ENCODE results near the gene CRIM1. TPM values are rescaled to one million over a fixed set of nuclear protein-coding genes. Genes with fewer than 3 reads are reported as not detected.

Gene CRIM1
- total RNA-seq, 2 experiments from 2014 or later: 3.9 to 5.2 TPM

GRCh38 chr2:36493306-36493705 lies 137.7 kb downstream of the CRIM1 start:
- Mint-ChIP-seq H3K9me3 (ENCODE audit: low read depth) (no peaks in the 10 kb centered on the region), H3K27ac (no peak overlapping the region), H3K4me1 (no peaks in the 10 kb centered on the region), H3K27me3 (no peaks in the 10 kb centered on the region), H3K4me3 (no peak overlapping the region), H3K36me3 (ENCODE audit: low read depth) (no peaks in the 10 kb centered on the region)
- ATAC-seq (no peak), DNase-seq (no peak)
- POLR2A ChIA-PET: no interaction called here
- intact Hi-C loops (cut with DNase I, micrococcal nuclease): no loop called here
- CTCF ChIA-PET: interaction anchor here (1.0 kb wide), 1 partner anchor 36 kb away, joined by 3 read pairs; no protein-coding TSS in a partner anchor

DNA sequence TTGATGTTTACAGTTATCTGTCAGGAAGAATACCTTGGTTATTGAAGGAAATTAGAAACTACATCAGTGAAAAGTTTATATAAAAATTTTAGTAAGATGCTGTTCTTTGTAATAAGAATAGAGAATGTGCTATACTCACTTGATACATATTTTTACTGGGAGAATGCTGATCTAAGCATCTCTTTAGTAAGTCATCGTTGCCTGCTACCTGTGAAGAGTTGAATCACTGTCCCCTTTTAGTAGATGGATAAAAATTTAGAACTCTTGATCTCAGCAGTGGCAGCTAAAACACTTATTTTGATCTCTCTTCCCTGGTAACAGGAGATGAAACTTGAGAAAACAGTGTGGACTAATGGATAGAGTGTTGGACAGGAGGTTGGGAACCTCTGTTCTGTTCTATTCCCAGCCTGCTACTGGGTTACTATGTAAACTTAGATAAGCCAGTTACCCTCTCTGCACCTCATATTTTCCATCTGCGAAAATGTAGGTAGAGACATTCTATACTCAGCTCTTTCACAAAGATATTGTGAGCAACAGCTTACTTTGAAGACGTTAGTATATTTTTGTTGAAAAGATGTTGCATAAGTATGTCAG lies 142.1 kb downstream of the CRIM1 start:
- H3K27ac Mint-ChIP-seq: no peak overlapping the region
- no peak overlapping the region for H3K4me3 Mint-ChIP-seq
- intact Hi-C loops (cut with DNase I, micrococcal nuclease): no loop called here
- ATAC-seq (no peak), DNase-seq (no peak)
- no peaks in the 10 kb centered on the region for H3K27me3 Mint-ChIP-seq
- no peaks in the 10 kb centered on the region for H3K9me3 Mint-ChIP-seq (ENCODE audit: low read depth)
- no peaks in the 10 kb centered on the region for H3K4me1 Mint-ChIP-seq
- no peaks in the 10 kb centered on the region for H3K36me3 Mint-ChIP-seq (ENCODE audit: low read depth)
- CTCF ChIA-PET: interaction anchor here (1.9 kb wide), 1 partner anchor 9 kb away, joined by 4 read pairs; no protein-coding TSS in a partner anchor
- POLR2A ChIA-PET: no interaction called here

DNA sequence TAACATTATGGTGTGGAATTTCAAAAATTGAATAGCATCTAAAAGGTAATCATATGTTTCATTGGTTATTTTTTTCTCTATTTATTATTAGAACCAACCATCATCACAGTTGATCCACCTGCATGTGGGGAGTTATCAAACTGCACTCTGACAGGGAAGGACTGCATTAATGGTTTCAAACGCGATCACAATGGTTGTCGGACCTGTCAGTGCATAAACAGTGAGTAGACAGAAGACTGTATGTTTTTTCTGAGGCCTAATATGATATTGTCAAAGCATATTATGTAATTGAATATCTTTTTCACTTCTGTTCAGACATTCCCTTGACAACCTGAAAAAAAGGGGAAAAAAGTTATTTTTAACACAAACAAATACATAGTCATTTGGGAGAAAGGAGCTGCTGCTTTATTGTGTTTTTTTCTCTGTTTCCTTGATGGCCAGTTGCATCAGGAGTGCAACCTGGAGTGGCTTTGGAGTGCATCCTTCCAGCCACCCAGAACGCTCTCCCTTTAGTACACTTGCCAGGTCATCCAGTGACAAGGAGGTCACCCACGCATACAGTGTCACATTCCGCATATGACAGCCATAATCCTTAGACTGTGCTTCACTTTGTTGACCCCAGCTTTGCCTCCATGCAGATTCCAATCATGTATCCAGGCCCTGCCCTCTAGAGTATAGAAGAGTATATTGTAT lies 143.7 kb downstream of the CRIM1 start:
- ChIA-PET POLR2A (no interaction called here), CTCF (interaction anchor here (1.1 kb wide), 1 partner anchor 526 kb away, joined by 4 read pairs; no protein-coding TSS in a partner anchor)
- no peaks in the 10 kb centered on the region for H3K27me3 Mint-ChIP-seq
- H3K4me3 Mint-ChIP-seq: no peak overlapping the region
- no peaks in the 10 kb centered on the region for H3K36me3 Mint-ChIP-seq (ENCODE audit: low read depth)
- DNase-seq: no peak
- H3K9me3 Mint-ChIP-seq (ENCODE audit: low read depth): no peaks in the 10 kb centered on the region
- ATAC-seq: no peak
- intact Hi-C loops (cut with DNase I, micrococcal nuclease): no loop called here
- H3K4me1 Mint-ChIP-seq: no peaks in the 10 kb centered on the region
- no peak overlapping the region for H3K27ac Mint-ChIP-seq

GRCh38 chr2:36500072-36500471 lies 144.5 kb downstream of the CRIM1 start:
- DNase-seq: no peak
- no peak for ATAC-seq
- Mint-ChIP-seq H3K27me3 (no peaks in the 10 kb centered on the region), H3K27ac (no peak overlapping the region), H3K36me3 (ENCODE audit: low read depth) (no peaks in the 10 kb centered on the region), H3K4me1 (no peaks in the 10 kb centered on the region), H3K9me3 (ENCODE audit: low read depth) (no peaks in the 10 kb centered on the region), H3K4me3 (no peak overlapping the region)
- CTCF ChIA-PET: interaction anchor here (0.6 to 1.1 kb wide), 3 partner anchors 64 to 527 kb away, joined by 3 to 4 read pairs (median 3); no protein-coding TSS in a partner anchor
- POLR2A ChIA-PET: no interaction called here
- intact Hi-C loops (cut with DNase I, micrococcal nuclease): no loop called here

GRCh38 chr2:36502081-36502480 lies 146.5 kb downstream of the CRIM1 start:
- ChIA-PET CTCF (interaction anchor here (0.7 kb wide), 1 partner anchor 355 kb away, joined by 4 read pairs; no protein-coding TSS in a partner anchor), POLR2A (no interaction called here)
- DNase-seq (no peak), ATAC-seq (no peak)
- Mint-ChIP-seq H3K27ac (no peak overlapping the region), H3K9me3 (ENCODE audit: low read depth) (no peaks in the 10 kb centered on the region), H3K27me3 (no peaks in the 10 kb centered on the region), H3K4me1 (no peaks in the 10 kb centered on the region), H3K36me3 (ENCODE audit: low read depth) (no peaks in the 10 kb centered on the region), H3K4me3 (no peak overlapping the region)
- intact Hi-C loops (cut with DNase I, micrococcal nuclease): no loop called here

GRCh38 chr2:36507408-36507812 lies 151.8 kb downstream of the CRIM1 start:
- no peak overlapping the region for H3K27ac Mint-ChIP-seq
- no peaks in the 10 kb centered on the region for H3K9me3 Mint-ChIP-seq (ENCODE audit: low read depth)
- CTCF ChIA-PET: interaction anchor here (1.6 kb wide), 1 partner anchor 10 kb away, joined by 4 read pairs; no protein-coding TSS in a partner anchor
- no peaks in the 10 kb centered on the region for H3K4me1 Mint-ChIP-seq
- H3K27me3 Mint-ChIP-seq: no peaks in the 10 kb centered on the region
- no peak overlapping the region for H3K4me3 Mint-ChIP-seq
- DNase-seq (peak; percentile 57), ATAC-seq (peak; percentile 92)
- POLR2A ChIA-PET: no interaction called here
- intact Hi-C loops (cut with DNase I, micrococcal nuclease): loop anchor here (2.0 to 5.0 kb wide), 2 partner anchors 155 to 535 kb away; no protein-coding TSS in a partner anchor
- H3K36me3 Mint-ChIP-seq (ENCODE audit: low read depth): no peaks in the 10 kb centered on the region

- ChIA-PET POLR2A (no interaction called here), CTCF (interaction anchor here (1.0 kb wide), 1 partner anchor 113 kb away, joined by 3 read pairs; no protein-coding TSS in a partner anchor)
- H3K36me3 Mint-ChIP-seq (ENCODE audit: low read depth): no peaks in the 10 kb centered on the region
- H3K27me3 Mint-ChIP-seq: no peaks in the 10 kb centered on the region
- H3K4me3 Mint-ChIP-seq: no peak overlapping the region
- H3K4me1 Mint-ChIP-seq: no peaks in the 10 kb centered on the region
- DNase-seq (no peak), ATAC-seq (no peak)
- intact Hi-C loops (cut with DNase I, micrococcal nuclease): loop anchor here in 1 of 2 experiments (5.0 kb wide), 1 partner anchor 537 kb away; no protein-coding TSS in a partner anchor
- no peaks in the 10 kb centered on the region for H3K9me3 Mint-ChIP-seq (ENCODE audit: low read depth)
- no peak overlapping the region for H3K27ac Mint-ChIP-seq
These were observed 153.5 kb downstream of the CRIM1 start for GRCh38 chr2:36509075-36509474.

DNA sequence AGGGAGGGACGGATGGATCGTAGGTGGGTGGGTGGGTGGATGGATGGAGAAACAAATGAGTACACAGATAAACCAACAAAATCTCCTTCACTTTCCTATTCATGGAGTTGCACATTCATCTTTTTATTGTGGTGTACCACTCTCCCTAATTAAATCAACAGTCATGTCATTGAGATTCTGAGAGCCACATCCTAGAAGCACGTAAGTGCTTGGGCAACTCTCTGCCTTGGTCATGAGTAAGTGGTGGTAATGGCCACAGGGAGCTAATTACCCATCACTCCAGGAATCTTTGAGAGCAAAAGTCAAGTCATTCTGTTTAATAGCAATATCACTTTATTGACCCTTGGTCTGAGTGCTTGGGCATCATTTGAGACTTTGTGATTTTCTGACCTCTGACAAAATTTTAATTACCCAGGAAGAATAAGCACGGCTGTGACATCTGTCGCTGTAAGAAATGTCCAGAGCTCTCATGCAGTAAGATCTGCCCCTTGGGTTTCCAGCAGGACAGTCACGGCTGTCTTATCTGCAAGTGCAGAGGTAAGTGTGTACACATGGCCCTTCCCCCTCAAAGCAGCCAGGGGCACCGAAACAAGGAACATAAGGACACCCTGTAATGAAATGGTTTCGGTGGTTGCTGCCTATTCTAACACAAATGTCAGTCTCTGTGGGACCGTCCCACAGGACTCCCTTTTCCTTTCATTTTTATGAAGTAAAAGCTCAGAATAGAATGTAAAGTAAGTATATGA lies 156.5 kb downstream of the CRIM1 start:
- H3K9me3 Mint-ChIP-seq (ENCODE audit: low read depth): no peaks in the 10 kb centered on the region
- H3K4me1 Mint-ChIP-seq: no peaks in the 10 kb centered on the region
- ChIA-PET POLR2A (no interaction called here), CTCF (interaction anchor here (0.8 to 1.4 kb wide), 2 partner anchors 11 to 159 kb away, joined by 3 to 4 read pairs; no protein-coding TSS in a partner anchor)
- DNase-seq: no peak
- ATAC-seq: no peak
- peaks cover 7% of the 10 kb centered on the region for H3K36me3 Mint-ChIP-seq (ENCODE audit: low read depth)
- H3K27ac Mint-ChIP-seq: no peak overlapping the region
- no peaks in the 10 kb centered on the region for H3K27me3 Mint-ChIP-seq
- intact Hi-C loops (cut with DNase I, micrococcal nuclease): loop anchor here in 1 of 2 experiments (5.0 kb wide), 1 partner anchor 140 kb away; no protein-coding TSS in a partner anchor
- H3K4me3 Mint-ChIP-seq: no peak overlapping the region

DNA sequence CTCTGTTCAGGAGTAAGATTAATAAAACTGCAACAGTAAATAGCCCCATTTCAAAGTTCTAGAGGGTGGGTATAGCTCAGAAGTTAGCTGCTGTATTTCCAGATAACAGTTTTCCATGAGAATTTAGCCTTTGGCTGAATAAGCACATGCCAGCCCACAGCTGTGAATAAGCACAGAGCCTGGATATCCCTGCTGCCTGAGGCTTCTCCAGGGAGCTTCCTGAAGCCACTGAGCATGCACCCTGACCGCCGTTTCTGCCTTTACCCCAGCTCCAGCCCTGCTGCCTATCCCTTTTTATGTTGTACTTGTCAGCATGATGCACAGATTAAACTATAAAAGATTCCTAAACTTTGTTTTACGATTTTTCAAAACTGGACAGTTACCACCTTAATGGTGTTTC lies 157.1 kb downstream of the CRIM1 start:
- Mint-ChIP-seq H3K9me3 (ENCODE audit: low read depth) (no peaks in the 10 kb centered on the region), H3K36me3 (ENCODE audit: low read depth) (peaks cover 9% of the 10 kb centered on the region), H3K4me1 (no peaks in the 10 kb centered on the region), H3K4me3 (no peak overlapping the region), H3K27ac (no peak overlapping the region), H3K27me3 (no peaks in the 10 kb centered on the region)
- ATAC-seq: no peak
- intact Hi-C loops (cut with DNase I, micrococcal nuclease): loop anchor here in 1 of 2 experiments (5.0 kb wide), 1 partner anchor 140 kb away; no protein-coding TSS in a partner anchor
- POLR2A ChIA-PET: no interaction called here
- CTCF ChIA-PET: interaction anchor here (0.8 to 1.4 kb wide), 2 partner anchors 10 to 160 kb away, joined by 3 to 4 read pairs; no protein-coding TSS in a partner anchor
- no peak for DNase-seq

GRCh38 chr2:36513661-36514060 lies 158.1 kb downstream of the CRIM1 start:
- ATAC-seq (no peak), DNase-seq (no peak)

GRCh38 chr2:36515538-36515937 lies 160.0 kb downstream of the CRIM1 start:
- POLR2A ChIA-PET: no interaction called here

More at GRCh38 chr2:36513661-36514060, 158.1 kb downstream of the CRIM1 start:
- Mint-ChIP-seq H3K27ac (no peak overlapping the region), H3K27me3 (no peaks in the 10 kb centered on the region), H3K9me3 (ENCODE audit: low read depth) (no peaks in the 10 kb centered on the region), H3K4me3 (no peak overlapping the region), H3K4me1 (no peaks in the 10 kb centered on the region), H3K36me3 (ENCODE audit: low read depth) (peaks cover 9% of the 10 kb centered on the region)
- ChIA-PET CTCF (no interaction called here), POLR2A (no interaction called here)
- intact Hi-C loops (cut with DNase I, micrococcal nuclease): loop anchor here in 1 of 2 experiments (5.0 kb wide), 1 partner anchor 139 kb away; no protein-coding TSS in a partner anchor

More at GRCh38 chr2:36515538-36515937, 160.0 kb downstream of the CRIM1 start:
- intact Hi-C loops (cut with DNase I, micrococcal nuclease): no loop called here
- H3K9me3 Mint-ChIP-seq (ENCODE audit: low read depth): no peaks in the 10 kb centered on the region
- DNase-seq (no peak), ATAC-seq (no peak)
- H3K4me3 Mint-ChIP-seq: no peak overlapping the region
- CTCF ChIA-PET: interaction anchor here (0.6 kb wide), 1 partner anchor 111 kb away, joined by 3 read pairs; no protein-coding TSS in a partner anchor
- peaks cover 9% of the 10 kb centered on the region for H3K36me3 Mint-ChIP-seq (ENCODE audit: low read depth)
- no peaks in the 10 kb centered on the region for H3K4me1 Mint-ChIP-seq
- H3K27ac Mint-ChIP-seq: no peak overlapping the region
- H3K27me3 Mint-ChIP-seq: no peaks in the 10 kb centered on the region

Data from activated CD4-positive, alpha-beta T cell treated with anti-CD3 and anti-CD28 coated beads for 36 hours (primary cell).